Panc1 (cell line): ENCODE results near the gene RBKS.

ENCODE experiments used
- CTCF ChIP-seq: fragments of 450-650 bp; IDR thresholded peaks from 2 replicates; pipeline ENCODE4 v1.5.1; 2017; ENCODE audit warnings: mild to moderate bottlenecking
- POLR2AphosphoS5 ChIP-seq: IDR thresholded peaks from 2 replicates; pipeline ENCODE4 v1.6.1; 2012; ENCODE audit warnings: mild to moderate bottlenecking, low read depth, low read length, moderate library complexity

- TF ChIP-seq CTCF (no peak), POLR2AphosphoS5 (no peak)
Measured at GRCh38 chr2:27886322-27886721, 3.9 kb downstream of the RBKS start.
